GM21576 (cell line): ENCODE data around the gene STUB1.

Experiments
- ATAC-seq: cut with Tn5 transposase; IDR thresholded peaks from one replicate; pipeline ENCODE4 v1.9.1; 2021; ENCODE audit warnings: mild to moderate bottlenecking, moderate library complexity; ENCODE audit not compliant: unreplicated experiment

STUB1 gene

GRCh38 chr16:722835-723633 is 42.8 kb downstream of the STUB1 start:
- no peak for ATAC-seq

- no peak for ATAC-seq
These were observed 43.5 kb downstream of the STUB1 start for GRCh38 chr16:723695-724094.

GRCh38 chr16:724188-725040 is 44.2 kb downstream of the STUB1 start:
- ATAC-seq: no peak

- ATAC-seq: no peak
These were observed 44.8 kb downstream of the STUB1 start for GRCh38 chr16:725041-725376.

GRCh38 chr16:725463-726187 is 45.4 kb downstream of the STUB1 start:
- no peak for ATAC-seq

GRCh38 chr16:726188-726437 is 45.9 kb downstream of the STUB1 start:
- no peak for ATAC-seq

GRCh38 chr16:726438-727290 is 46.5 kb downstream of the STUB1 start, which contains the start of the genes CCDC78 and HAGHL:
TSS of gene CCDC78 (minus strand) at chr16:726443. CDS start at chr16:726367, 76 bp downstream.
TSS of gene HAGHL (plus strand) at chr16:727106. CDS start at chr16:727510, 404 bp downstream.
- no peak for ATAC-seq

- no peak for ATAC-seq
These were observed 47.2 kb downstream of the STUB1 start for GRCh38 chr16:727291-727977.

GRCh38 chr16:728131-728889 is 48.1 kb downstream of the STUB1 start:
- ATAC-seq: no peak

GRCh38 chr16:728890-729744 is 48.9 kb downstream of the STUB1 start:
- no peak for ATAC-seq

- no peak for ATAC-seq
These were observed 49.8 kb downstream of the STUB1 start for GRCh38 chr16:729768-730665.

GRCh38 chr16:730666-731509 is 50.7 kb downstream of the STUB1 start:
- ATAC-seq: no peak

- ATAC-seq: no peak
These were observed 52.1 kb downstream of the STUB1 start for GRCh38 chr16:732332-732731.
